Right ventricle myocardium inferior (tissue), 1 donor: ENCODE results near the gene SLC4A8. TPM values are rescaled to one million over a fixed set of nuclear protein-coding genes. Genes with fewer than 3 reads are reported as not detected.

Source experiments
- ATAC-seq: fragments of 200-7000 bp; cut with Tn5 transposase; one replicate; pipeline ENCODE4 v1.9.1; 2020; ENCODE audit warnings: mild to moderate bottlenecking, moderate library complexity
- DNase-seq: peaks from one replicate; pipeline ENCODE4 v3.0.0; 2021; ENCODE audit errors: missing footprints
- intact Hi-C: fragments of 100-400 bp; cut with DNase I; formaldehyde crosslinking; loops from one replicate; pipeline ENCODE4 v1.11.0; 2022
- total RNA-seq: library from RNA; stranded (reverse); fragmentation: NEBNext Ultra II Directional; extraction: Animal tissue kit (Norgen Biotek cat#: 25700); gene quantifications from one replicate; pipeline ENCODE4 v1.2.1, GENCODE V29; 2021
- donor health status: DM: no; HTN: yes; CAD: no; lungs with severe emphysema.

Gene SLC4A8
- total RNA-seq, 1 donor from 2014 or later: 0.08 TPM

DNA sequence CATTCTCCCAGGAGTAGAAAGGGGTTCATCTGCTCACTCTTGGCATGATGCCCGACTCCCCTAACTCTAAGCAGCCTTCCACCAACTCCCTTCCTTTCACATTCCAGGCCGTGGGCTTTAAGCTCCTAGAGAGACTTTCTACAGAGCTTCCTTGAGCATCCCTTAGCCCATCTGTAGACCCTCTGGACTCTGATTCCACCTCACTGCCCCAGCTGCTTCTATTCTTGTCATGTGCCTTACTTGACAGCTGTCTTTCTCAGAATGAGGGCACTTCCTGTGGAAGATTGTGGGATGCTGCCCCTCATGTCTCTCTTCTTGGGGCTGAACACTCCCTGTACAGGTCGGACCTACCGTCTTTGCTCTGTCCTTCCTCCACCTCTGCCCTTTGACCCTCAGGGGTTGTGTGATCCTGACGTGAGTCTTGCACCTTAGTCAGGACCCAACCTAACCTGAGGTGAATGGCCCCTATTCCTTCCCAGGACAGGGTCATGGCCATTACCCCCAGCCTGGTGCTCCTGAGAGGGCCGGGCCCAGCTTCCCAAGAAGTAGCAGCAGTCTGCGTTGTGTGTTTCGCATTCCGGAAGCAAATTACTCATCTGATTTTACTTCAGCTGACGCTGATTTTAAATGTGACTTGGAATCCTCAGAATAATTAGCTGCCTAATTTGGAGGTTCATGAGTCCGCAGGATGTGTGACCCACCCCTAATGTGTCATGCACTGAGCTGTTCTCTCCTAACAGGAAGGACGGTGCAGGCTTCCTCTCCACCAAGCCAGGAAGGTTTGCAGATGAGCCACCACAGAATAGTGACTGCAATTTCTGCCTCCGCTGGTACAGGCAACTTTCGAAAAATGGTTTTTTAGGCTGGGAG lies 30.7 kb upstream of the SLC4A8 start:
- DNase-seq (no peak), ATAC-seq (no peak)
- intact Hi-C loops: no loop called here

DNA sequence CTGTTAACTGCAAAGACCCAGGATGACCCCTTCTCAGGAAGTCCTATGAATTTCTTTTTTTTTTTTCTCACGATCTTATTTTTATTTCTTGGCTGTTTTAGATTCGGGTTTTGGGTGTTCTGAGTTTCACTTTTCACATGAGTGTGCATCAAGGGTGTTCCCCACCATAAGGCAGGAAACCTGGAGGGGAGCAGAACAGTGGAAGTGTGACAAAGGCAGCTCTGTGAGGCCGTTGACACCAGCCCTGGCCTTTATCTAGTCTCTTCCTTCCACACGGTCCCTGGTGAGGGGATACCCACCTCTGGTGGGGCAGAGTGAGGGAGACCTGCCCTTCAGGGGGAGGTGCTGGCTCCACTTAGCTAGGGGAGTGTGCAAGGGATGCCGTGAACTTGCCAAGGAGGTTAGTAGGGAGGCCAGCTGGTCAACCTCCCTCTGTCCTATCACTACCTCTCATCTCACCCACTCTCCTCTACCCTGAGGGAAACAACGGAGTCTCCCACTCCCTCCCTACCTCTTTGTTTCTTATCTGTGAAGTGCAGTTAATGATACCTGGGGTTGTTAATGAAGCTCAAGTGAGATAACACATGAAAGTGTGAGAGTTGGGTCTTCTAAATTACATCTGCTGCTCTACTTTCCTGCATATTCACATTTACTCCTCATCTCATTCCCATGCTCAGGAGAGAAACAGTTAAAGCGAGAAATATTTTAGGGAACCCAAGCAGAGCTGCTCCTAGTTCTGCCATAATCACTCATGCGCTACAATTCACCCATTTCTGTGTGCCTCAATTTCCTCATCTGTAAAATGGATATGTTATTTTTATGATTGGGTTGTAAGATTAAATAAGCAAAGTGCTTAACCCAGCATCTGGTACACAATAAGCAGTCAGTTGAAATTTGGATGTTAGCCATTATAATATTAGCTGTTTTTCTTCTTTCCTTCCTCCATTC lies 29.1 kb upstream of the SLC4A8 start:
- no peak for ATAC-seq
- intact Hi-C loops: no loop called here
- no peak for DNase-seq

DNA sequence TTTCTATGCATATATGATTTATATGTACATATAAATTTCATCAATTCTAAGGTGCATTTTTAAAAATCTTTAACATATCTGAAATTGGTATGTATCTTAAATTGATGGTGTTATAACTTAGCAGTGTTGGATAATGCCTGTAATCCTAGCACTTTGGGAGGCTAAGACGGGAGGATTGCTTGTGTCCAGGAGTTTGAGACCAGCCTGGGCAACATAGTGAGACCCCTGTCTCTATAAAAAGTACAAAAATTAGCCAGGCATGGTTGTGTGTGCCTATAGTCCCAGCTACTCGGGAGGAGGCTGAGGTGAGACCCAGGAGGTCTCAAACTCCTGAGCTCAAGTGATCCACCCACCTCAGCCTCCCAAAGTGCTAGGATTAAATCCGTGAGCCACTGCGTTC lies 27.0 kb upstream of the SLC4A8 start:
- ATAC-seq: no peak
- DNase-seq: no peak
- intact Hi-C loops: no loop called here

DNA sequence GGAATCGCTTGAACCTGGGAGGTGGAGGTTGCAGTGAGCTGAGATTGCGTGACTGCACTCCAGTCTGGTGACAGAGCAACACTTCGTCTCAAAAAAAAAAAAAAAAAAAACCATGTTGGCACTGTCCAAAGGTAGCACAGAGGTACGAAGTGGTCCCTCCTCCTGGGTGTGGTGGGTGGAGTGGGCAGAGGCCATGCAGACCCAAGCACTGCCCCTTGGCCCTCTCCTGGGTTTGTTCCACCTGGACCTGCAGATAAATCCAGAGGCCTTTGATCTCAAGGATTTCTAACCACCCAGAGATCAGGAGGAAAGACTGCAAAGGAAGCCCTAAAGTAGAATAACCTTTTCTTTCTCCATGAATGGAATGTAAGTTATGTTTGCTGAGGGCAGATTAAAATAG lies 24.7 kb upstream of the SLC4A8 start:
- DNase-seq: no peak
- intact Hi-C loops: no loop called here
- ATAC-seq: no peak

DNA sequence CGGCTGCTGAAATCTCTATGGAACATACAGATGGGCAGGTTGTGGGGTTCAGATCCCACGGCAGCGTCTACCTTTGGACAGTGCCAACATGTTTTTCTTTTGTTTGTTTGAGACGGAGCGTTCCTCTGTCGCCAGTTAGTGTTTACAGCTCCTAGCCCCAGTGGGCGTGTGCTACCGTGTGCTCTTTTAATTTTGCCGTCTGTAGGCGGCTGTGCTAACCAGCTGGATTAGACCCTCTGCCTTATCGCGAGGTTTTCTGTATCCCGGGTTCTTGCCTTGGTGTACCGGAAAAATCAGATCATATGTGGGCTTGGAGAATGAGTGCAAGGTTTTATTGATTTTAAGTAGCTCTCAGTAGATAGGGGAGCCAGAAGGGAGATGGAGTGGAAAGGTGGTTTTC lies 23.6 kb upstream of the SLC4A8 start:
- intact Hi-C loops: no loop called here
- no peak for ATAC-seq

DNA sequence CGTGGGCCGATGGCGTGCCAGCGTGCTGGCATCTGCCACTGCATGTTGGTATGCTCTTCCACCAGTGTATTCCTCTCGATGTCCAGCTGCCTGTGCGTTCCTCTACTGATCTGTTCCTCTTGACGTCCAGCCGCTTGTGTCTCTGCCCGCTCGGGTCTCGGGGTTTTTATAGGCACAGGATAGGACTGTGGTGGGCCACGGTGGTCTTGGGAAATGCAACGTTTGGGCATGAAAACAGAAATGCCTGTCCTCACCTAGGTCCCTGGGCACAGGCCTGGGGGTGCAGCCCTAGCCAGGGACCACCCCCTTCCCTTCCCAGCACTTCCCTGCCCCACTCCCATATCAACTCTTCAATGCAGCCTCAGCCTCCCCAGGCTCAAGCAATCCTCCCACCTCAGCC lies 23.1 kb upstream of the SLC4A8 start:
- intact Hi-C loops: no loop called here
- DNase-seq (no peak), ATAC-seq (no peak)

More for the DNA sequence above, 23.6 kb upstream of the SLC4A8 start:
- DNase-seq: no peak

DNA sequence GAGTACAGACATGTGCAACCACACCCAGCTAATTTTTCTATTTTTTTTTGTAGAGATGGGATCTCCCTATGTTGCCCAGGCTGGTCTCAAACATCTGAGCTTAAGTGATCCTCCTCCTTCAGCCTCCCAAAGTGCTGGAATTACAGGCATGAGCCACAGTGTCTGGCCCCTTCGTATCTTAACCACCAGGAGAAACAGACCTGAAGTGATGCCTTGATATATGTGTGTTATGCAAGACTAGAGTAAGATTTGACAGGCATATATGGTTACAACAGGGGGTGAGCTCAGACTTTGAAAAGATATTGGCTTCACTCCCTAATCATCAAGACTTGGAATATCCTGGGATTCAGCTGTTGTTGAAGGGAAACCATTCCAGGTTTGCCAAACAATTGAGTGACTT lies 22.7 kb upstream of the SLC4A8 start:
- ATAC-seq (no peak), DNase-seq (no peak)
- intact Hi-C loops: no loop called here

DNA sequence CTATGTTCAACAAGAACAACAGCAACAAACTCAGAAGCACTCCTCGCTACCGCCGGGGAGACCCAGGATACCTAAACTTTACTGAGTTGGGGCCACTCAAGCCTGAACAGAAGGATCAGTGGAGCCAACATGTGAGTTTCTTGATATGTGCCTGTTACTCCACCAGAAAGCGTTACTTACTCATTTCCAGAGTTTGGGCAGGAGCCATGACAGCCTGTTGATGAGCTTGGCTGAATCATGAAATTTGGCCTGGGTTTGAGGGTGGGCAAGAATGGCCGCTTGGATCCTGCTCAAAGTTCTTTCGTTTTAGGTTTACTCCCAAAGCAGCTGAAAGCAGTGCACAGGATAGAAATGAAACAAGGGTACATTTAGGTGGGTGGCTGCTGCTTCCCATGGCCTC lies 21.5 kb upstream of the SLC4A8 start:
- no peak for DNase-seq
- no peak for ATAC-seq
- intact Hi-C loops: no loop called here

DNA sequence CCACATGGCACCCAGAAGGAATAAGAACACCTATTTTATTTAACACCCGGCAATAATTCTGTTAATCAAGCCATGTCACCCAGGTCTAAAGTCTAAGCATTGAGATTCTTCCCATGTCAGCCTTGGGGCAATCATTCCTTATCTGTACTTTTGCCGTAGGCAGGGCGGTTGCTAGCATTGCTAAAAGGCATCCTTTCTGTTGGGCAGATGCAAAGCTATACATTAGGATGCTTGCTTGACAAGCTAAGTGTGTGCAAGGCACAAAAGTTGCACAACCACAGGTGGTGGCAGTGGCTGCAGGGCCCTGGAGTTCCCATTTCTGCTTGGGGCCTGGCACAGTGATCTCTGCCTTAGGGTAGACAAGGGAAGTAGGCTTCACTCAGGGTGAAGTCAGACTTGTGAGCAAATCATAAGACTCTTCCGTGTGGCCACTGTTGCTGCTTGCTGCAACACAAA lies 20.9 kb upstream of the SLC4A8 start:
- no peak for DNase-seq
- ATAC-seq: peak; percentile 48
- intact Hi-C loops: no loop called here

DNA sequence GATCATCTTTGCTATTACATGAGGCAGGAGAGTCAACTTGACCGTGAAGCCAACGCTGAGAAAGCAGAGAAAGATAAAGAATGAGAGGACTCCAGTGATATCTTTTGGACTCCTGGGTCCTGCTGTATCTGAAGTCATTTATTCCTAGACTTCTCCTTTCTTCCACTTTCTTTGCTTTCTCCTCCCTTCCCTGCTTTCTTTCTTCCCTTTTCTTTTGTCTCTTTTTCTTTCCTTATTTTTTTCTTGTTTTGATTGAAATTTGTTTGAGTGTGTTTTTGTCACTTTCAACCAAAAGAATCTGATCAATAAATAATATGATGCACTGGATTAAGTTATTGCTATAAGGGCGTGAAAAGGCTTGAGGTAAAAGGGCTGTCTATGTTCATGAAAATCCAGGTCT lies 20.0 kb upstream of the SLC4A8 start:
- no peak for DNase-seq
- ATAC-seq: no peak
- intact Hi-C loops: no loop called here

DNA sequence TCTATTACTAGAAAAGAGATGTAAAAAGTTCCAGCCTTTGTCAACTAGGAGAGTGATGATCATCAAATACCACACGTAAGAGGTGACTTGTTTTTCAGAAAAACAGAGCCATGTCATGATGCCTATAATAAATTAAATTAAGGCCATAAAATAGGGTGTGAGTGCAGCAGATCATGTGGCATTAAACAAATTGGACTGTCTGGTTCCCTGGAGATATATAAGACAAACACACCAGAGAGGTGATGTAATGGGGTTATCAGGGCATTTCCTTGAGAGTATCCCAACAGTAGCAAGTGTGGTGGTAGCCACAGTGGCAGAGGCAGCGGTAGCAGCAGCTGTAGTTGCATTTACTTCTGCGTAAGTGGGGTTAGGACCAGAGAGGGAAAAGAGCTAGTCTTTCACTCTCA lies 18.8 kb upstream of the SLC4A8 start:
- intact Hi-C loops: no loop called here
- ATAC-seq (no peak), DNase-seq (no peak)

DNA sequence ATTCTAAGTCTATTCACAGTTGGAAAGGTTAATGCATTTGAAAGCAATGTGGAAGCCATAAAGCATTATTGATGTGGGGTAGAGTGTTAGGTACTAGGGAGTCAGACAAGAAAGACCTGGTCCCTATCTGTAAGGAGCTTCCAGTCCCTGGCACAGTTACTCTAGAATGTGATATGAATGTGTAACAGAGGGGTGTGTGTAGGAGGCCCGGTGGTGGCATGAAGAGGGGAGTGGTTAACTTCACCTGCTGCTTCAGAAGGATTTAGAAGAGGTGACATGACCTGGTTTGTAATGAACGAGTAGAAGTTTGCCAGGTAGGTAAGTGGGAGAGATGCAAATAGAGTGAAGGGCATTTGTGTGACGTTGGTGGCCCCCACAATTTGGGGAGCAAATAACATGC lies 18.3 kb upstream of the SLC4A8 start:
- intact Hi-C loops: no loop called here
- DNase-seq (no peak), ATAC-seq (no peak)

DNA sequence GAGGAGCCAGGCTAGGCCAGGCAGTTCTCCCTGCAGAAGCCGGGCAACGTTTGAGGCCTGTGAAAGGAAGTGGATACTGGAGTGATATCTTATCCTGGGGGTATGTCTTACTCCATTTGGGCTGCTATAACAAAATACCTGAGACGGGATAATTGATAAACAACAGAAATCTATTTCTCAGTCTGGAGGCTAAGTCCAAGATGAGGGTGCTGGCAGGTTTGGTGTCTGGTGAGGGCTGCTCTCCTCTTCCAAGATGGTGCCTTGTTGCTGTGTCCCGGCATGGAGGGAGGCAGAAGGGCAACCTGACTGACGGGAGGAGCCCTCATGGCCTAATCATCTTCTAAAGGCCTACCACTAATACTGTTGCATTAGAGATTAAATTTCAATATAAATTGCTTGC lies 17.8 kb upstream of the SLC4A8 start:
- DNase-seq (no peak), ATAC-seq (no peak)

DNA sequence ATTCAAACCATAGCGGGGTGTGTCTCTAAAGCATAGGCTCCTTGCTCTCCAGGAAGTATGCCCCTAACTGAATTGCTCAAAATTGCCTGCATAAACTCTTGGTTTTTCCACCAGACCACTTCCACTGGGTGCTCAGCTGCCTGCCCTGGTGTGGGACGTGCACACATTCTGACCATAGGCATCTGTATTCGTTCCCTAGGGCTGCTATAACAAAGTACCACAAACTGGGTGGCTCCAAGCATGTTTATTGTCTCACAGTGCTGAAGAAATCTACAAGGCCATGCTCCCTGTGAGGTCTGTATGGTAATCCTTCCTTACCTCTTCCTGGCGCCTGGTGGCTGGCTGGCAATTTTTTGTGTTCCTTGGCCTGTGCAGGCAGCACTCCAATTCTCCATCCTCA lies 17.0 kb upstream of the SLC4A8 start:
- intact Hi-C loops: no loop called here
- no peak for ATAC-seq
- no peak for DNase-seq

More for the DNA sequence above, 17.8 kb upstream of the SLC4A8 start:
- intact Hi-C loops: no loop called here

DNA sequence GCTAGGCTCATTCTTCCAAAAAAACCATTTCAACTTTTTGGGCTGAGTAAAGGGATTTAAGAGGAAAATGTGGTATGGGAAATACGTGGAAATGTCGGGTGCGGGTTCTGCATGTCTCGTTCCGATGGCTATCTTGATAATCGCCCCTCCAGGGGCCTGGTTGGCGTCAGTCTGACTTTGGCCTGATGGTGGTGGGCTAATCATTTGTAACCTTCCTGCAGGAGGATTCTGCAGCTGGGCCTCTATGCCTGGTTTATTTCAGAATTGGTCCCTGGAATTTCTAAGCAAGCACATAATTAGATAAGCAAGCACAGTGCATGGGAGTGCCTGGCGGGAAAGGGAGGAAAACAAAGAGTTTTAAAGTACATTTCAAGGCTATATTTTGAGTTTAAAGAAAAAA lies 14.8 kb upstream of the SLC4A8 start:
- DNase-seq (no peak), ATAC-seq (no peak)
- intact Hi-C loops: no loop called here

DNA sequence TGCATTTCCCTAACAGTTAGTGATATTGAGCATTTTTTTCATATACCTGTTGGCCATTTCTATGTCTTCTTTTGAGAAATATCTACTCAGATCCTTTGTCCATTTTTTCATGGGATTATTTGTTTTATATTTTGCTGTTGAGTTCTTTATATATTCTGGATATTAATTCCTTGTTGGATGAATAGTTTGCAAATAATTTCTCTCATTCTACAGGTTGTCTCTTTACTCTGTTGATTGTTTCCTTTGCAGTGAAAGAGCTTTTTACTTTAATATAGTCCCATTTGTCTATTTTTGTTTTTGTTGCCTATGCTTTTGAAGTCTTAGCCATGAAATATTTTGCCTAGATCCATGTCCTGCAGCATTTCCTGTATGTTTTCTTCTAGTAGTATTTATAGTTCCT lies 11.5 kb upstream of the SLC4A8 start:
- DNase-seq (no peak), ATAC-seq (no peak)
- intact Hi-C loops: no loop called here

DNA sequence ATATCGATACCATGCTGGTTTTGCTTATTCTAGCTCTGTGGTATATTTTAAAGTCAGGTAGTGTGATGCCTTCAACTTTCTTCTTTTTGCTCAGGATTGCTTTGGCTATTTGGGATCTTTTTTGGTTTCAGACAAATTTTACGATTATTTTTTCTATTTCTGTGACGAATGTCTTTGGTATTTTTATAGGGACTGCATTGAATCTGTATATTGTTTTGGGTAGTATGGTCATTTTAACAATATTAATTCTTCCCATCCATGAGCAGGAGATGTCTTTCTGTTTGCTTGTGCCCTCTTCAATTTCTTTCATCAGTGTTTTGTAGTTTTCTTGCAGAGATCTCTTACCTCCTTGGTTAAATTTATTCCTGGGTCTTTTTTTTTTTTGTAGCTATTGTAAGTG lies 10.8 kb upstream of the SLC4A8 start:
- DNase-seq (no peak), ATAC-seq (no peak)
- intact Hi-C loops: no loop called here

DNA sequence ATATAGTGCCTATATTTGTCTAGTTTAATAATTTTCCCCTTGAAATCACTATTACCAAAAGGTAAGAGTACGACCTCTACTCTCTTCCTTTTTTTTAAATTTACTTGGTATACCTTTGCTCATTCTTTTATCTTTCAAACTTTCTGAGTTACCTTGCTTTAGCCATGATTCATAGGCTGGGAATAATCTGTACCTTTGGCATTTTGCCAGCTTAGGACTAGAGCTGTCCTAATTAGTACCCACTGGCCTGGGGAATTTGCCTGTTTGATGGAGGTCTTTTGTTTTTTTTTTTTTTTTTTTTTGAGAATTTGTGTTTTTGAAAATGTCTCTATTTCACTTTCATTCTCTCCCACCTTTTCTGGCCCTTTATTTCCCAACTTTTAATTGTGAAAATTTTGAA lies 8.7 kb upstream of the SLC4A8 start:
- no peak for ATAC-seq
- intact Hi-C loops: no loop called here
- no peak for DNase-seq

DNA sequence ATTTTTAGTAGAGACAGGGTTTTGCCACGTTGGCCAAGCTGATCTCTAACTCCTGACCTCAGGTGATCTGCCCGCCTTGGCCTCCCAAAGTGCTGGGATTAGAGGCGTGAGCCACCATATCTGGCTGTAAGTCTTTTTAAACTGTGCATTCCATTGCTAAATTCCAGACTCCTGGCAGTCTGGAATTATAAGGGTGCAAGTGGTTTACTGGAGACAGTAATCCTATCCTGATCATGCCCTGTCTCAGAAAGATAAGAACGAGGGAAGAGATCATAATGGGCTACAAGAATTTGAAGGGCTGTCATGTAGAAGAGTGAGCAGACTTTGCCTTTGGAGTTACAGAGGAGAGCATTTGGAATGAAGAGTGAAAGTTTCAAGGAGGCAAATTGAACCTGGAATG lies 6.8 kb upstream of the SLC4A8 start:
- DNase-seq (no peak), ATAC-seq (no peak)
- intact Hi-C loops: no loop called here
